Stimulated activated CD4-positive, alpha-beta T cell treated with anti-CD3 and anti-CD28 coated beads, TNF-alpha, amount 100 ng/mL, for 1 hour (primary cell): ENCODE data around the gene CAPZB.
A peak's percentile ranks its signal among the peaks of the same experiment; 100 is the strongest.
"Not testable (repeated sequence)": the region's sequence is repeated elsewhere in the genome, so short reads cannot be mapped to it uniquely, and the experiment has no call there.

Source experiments
- DNase-seq, 3 donors: peaks; one replicate each; pipeline ENCODE4 v3.0.0-alpha.2; 2020; ENCODE audit warnings: low read depth in 3 of 3, low spot score in 1 of 3

Gene CAPZB

DNA sequence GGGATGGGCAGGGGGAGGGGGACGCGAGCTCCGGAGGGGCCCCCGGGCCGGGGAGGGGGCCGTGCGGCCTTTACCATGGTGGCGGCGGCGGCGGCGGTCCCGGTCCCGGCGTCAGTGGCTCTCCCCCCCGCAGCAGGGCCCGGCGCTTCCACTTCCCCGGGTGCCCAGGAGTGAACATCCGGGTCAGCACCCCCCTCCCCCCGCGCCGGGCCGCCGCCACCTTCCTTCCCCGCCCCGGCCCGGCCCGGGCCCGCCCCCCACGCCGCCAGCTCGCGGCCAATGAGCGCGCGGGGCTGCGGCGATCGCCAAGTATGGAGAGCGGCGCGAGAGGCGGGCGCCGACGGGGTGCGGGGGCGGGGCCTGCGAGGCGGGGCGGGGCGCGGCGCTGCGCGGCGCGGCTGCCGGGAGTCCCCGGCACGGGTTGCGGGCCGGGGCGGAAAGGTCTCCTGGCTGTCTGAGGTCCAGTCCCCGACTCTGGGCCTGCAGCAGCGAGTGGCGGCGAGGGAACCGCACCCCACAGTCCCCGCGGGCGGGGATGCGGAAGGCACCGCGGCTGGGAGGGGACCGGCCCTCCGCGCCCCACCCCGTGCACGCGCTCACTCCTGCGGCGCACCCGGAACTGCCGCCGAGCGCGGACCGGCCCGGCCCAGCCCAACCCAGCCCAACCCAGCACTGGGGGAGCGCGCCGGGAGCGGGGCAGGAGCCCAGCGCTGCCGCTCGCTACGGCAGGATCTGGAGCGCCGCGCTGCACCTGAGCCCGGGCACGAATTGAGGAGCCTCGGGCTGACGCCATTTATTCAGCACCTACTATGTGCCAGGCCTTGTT lies at the start of gene CAPZB:
CAPZB (minus strand) TSS at position 178 of the 826 bp plus-strand sequence; CDS start at position 77, 101 bp downstream.
- peak; percentile 86 to 95 (median 91) for DNase-seq

DNA sequence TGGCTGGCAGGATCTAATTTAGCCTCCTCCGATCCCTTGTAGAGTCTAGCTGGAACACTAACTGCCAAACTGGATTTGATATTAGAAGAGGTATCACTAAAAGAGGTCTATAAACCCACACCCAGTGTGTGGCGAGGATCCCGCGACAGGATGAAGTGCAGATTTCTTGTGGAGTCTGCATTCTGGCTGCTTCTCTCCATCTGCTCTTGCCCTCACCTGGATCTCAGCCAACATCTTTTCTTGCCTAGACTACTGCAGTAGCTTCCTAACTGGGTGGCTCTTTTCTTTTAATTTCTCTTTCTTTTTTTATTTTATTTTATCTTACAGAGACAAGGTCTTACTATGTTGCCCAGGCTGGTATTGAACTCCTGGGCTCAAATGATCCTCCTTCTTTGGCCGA lies 48.9 kb upstream of the CAPZB start:
- no peak for DNase-seq

DNA sequence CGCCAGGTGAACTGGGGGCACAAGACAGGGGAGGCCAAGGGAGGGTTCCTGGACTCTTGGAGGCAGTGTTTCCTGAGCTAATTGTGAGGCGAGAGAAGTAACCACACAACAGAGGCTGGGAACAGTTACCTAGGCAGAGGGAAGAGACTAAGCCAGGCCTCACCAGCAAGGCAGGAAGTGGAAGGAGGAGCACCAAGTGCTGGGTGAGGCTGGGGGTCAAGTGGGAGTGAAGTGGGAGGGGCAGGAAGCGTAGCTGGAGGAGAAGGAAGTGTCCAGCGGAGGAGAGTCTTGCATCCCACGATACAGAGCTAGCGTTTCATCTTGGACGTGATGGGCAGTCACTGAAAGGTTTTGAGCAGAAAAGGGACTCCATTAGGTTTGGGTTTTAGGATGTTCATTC lies 48.3 kb upstream of the CAPZB start:
- DNase-seq, result no peak

DNA sequence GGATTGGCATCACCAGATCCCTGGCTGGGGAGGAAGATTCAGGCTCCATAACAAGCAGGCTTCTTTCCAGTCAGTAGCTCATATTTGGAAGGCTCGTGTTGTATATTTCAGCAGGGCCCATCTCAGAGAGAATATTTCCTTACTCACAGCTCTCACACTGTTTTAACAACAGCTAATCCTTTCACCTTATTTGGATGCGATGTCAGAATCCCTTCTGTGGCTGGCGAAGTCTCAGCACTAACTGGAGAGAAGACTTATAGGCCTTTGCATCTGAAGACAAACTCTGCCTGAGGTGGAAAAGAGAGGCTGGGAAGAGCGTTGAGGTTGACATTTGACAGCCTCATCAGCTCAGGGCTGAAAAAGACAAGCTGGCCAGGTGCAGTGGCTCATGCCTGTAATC lies 47.2 kb upstream of the CAPZB start:
- no peak for DNase-seq

DNA sequence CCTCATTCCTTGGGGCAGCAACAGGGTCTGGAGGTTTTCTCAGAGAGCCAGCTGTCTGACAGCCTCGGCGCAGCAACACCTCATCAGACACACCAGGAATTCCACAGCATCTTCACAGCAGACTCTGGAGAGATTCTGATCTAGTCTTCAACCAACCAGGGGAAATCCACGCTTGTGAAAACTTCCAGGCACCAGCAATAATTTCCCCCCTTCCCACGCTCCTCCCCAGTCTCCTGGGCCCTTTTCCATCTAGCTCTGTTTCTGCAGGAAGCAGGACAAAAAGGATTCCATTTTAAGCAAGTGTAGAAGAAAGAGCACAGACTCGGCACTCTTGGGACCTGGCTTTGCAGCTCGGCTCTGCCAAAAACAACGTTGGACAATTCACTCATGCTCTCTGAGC lies 44.3 kb upstream of the CAPZB start:
- no peak for DNase-seq

DNA sequence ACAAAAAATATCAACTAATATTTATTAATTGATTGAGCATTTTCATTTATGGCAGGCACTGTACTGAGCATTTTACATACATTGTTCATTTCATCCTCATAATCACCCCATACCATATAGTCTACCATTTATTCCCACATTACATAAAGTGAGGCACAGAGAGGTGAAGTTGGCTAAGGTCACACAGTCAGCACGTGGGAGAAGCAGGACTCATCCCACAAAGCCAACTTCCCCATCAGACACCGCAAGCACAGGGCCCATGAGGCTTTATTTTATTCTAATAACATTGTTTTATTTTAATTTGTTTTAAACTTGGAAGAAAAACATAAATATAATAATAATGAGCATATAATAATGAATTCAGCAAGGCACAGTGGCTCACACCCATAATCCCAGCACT lies 43.1 kb upstream of the CAPZB start:
- no peak for DNase-seq

DNA sequence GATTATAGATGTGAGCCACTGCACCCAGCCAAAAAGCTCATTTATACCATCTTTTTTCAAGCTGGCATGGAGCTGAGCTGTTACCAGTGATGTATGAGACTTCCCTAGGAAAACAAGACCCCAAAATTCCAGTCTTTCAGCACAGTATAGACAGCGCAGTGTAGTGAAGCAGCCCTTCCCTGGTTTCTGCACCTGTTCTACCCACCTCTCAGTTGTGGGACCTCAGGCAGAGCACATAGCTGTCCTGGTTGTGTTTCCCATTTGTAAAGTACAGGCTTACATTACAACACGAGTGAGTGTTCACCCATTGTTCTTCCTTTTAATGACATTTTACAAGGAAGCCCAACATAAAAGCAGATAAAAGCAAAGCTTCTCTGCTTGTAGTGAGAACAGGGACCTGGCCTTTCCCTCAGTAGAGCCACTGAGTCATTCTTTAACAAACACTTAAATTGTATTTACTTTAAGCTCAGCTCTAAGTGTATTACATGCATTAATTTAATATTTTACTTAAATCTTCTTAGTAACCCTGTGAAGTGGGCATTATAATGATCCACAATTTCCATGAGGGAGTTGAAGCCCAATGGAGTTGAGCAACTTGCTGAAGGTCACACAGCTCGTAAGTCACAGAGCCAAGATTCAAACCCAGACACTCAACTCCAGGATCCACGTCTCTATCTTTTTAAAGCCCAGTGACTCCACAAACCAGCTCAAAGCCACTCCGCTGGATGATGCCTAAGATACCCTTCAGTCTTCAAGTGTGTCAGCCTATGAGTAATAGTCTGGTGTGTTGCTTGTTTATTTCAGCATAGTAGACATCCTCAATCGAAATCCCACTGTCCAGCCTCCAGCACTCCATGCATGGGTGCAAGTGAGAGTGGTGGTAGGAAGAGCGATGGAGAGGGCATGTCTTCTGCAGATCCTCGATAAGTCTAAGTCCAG lies 40.5 kb upstream of the CAPZB start:
- DNase-seq, result no peak

DNA sequence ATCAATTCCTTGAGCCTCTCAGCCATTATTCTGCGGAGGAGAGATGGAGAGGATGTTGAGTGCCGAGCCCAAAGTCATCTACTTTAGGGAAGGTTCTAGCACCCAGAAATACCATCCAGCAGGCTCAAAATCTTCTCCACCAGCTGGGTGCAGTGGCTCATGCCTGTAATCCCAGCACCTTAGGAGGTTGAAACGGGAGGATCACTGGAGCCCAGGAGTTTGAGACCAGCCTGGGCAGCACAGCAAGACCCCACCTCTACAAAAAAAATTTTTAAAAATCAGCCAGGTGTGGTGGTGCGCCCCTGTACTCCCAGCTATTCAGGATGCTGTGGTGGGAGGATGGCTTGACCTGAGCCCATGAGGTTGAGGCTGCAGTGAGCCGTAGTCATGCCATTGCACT lies 39.5 kb upstream of the CAPZB start:
- no peak for DNase-seq

DNA sequence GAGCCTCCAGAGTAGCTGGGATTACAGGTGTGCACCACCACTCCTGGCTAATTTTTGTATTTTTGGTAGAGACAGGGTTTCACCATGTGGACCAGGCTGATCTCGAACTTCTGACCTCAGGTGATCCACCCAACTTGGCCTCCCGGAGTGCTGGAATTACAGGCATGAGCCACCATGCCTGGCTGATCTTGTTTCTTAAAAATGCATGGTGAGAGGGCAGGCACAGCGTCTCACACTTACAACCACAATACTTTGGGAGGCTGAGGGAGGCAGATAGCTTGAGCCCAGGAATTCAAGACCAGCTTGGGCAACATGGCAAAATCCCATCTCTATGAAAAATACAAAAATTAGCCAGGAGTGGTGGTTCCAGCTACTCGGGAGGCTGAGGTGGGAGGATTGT lies 37.2 kb upstream of the CAPZB start:
- not testable (repeated sequence) for DNase-seq

DNA sequence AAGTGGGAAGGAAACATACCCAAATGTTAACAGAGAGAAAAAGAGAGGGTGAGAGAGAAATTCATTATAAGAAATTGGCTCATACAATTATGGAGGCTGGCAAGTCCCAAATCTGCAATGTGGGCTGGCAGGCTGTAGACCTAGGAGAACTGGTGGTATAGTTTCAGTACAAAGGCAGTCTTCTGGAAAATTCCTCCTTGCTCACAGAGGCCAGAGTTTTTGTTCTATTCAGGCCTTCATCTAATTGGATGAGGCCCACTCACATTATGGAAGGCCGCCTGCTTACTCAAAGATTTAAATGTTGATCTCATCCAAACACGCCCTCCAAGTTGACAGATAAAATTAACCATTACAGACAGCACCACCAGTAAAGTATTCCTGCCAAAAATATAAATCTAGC lies 36.1 kb upstream of the CAPZB start:
- DNase-seq, result no peak

DNA sequence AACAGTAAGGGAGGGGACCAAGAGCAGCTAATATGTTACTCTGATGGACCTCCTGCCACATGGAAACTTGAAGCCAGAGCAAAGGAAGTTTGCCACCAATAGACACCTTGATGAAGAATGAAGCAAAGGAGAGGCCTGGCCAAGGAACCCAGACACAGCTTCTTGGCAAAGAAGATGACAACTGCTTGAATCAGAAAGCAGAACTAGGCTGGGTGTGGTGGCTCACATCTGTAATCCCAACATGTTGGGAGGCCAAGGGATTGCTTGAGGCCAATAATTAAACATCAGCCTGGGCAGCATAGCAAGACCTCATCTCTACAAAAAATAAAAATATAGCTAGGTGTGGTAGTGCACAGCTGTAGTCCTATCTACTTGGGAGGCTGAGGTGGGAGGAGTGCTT lies 31.7 kb upstream of the CAPZB start:
- no peak for DNase-seq

DNA sequence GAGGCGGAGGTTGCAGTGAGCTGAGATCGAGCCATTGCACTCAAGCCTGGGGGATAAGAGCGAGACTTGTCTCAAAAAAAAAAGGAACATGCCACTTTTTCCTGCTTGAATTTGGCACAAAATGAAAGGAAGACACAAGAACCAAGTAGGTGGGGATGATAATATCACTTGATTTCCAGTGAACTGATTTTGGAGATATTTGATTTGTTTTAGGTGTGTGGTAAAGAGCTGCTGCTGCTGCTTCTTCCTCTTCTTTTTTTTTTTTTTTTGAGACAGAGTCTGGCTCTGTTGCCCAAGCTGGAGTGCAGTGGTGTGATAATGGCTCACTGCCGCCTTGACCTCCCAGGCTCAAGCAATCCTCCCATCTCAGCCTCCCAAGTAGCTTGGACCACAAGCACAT lies 29.9 kb upstream of the CAPZB start:
- no peak for DNase-seq

DNA sequence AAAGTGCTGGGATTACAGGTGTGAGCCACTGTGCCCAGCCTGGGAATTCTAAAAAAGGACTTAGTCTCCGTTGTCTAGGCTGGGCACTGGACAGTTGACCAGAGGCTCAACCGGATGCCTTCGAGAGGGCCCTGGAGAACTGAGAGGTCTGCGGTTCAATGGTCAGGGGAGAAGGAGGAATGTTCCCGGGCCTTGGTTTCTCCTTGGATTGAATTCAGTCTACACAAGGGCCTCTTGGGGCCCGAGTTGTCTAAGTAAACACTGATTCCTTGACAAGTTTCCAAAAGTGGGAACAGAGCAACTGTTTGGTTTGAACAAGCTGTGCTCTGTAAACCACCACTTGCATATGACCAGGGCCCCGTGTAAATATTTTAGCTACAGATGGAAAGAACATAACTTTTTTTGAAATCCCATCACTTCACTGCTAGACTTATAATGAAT lies 29.1 kb upstream of the CAPZB start:
- DNase-seq, result no peak

DNA sequence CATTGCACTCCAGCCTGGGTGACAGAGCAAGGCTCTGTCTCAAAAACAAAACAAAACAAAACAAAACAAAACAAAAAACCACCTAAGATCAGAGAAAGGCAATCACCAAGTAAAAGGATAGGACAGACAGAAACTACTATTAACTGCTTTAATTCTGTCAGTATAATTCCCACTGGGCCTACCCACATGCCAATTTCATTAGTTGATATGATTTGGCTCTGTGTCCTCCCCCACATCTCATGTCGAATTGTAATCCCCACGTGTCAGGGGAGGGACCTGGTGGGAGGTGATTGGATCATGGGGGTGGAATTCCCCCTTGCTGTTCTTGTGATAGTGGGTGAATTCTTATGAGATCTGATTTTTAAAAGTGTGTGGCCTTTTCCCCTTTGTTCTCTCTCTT lies 27.2 kb upstream of the CAPZB start:
- DNase-seq, result no peak

DNA sequence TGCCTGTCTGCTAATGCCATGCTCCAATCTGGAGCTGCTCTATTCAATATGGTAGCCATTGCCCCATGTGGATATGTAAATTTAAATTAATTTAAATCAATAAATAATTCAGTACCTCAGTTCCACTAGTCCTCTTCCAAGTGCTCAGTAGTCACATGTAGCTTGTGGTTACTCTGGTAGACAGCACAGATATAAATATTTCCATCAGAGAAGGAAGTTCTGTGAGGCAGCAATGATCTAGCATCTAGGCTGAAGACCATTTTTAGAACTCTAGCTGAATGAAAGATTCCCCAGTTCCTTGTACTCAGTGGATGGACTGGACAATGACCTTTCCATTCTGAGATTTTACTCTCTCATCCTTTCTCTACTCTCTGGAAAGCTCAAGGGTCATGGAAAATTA lies 25.8 kb upstream of the CAPZB start:
- no peak for DNase-seq

DNA sequence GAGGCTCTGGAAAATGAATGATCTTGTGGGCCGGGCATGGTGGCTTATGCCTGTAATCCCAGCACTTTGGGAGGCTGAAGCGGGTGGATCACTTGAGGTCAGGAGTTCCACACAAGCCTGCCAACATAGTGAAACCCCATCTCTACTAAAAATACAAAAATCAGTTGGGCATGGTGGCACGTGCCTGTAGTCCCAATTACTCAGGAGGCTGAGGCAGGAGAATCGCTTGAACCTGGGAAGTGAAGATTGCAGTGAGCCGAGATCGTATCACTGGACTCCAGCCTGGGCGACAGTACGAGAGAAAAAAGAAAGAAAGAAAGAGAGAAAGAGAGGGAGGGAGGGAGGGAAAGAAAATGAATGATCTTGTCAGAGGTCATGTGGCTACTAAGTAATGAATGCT lies 24.3 kb upstream of the CAPZB start:
- not testable (repeated sequence) for DNase-seq

DNA sequence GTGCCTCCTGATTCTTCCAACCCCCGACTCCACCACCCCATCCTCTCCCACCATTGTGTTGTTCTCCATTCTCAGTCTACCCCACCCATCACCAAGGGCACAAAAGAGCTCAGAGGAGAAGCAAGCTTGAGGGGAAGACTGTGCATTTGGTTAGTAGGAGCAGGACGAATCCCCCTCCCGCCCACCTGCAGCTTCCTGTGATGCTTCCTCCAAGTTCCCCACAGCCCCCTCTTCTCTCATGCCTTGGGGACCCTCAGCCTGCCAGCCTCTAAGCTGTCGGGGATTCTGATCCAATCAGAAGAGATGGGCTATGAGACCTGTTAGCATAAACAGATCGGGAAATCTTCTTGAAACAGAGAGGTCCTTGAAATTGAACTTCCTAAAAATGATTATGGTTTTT lies 22.2 kb upstream of the CAPZB start:
- no peak for DNase-seq

DNA sequence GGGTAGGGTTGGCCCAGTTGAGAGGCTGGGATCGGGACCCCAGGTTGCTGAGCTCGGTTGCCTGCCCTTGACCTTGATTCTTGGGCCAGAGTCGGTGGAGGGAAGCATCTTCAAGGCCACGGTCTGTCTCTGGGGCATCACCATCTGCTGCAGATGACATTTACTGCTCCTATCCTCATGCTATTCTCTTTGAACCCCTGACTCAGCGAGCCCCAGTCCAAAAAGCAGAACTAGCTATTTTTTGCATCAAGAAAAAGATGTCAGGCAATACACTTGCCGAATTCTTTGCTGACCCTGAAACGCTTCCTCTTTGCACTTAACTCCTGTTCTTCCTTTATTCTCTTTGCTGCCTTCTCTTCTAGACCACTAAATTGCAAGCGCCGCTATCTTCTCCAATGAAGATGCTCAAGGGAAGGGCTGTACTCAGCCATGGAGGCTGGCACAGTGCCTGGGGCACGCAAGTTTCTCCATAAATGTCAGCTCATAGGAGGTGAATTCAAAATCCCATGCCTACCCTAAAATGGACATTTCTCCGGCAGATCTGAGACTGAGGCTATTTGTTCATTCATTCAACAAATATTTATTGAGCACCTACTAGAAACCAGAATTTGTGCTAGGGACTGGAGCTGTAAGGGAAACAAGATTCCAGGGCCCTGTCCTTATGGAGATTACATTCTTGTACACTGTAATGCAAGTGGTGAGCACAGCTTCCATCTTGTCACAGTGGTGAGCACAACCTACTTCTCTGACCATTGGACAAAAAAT lies 20.5 kb upstream of the CAPZB start:
- no peak for DNase-seq

DNA sequence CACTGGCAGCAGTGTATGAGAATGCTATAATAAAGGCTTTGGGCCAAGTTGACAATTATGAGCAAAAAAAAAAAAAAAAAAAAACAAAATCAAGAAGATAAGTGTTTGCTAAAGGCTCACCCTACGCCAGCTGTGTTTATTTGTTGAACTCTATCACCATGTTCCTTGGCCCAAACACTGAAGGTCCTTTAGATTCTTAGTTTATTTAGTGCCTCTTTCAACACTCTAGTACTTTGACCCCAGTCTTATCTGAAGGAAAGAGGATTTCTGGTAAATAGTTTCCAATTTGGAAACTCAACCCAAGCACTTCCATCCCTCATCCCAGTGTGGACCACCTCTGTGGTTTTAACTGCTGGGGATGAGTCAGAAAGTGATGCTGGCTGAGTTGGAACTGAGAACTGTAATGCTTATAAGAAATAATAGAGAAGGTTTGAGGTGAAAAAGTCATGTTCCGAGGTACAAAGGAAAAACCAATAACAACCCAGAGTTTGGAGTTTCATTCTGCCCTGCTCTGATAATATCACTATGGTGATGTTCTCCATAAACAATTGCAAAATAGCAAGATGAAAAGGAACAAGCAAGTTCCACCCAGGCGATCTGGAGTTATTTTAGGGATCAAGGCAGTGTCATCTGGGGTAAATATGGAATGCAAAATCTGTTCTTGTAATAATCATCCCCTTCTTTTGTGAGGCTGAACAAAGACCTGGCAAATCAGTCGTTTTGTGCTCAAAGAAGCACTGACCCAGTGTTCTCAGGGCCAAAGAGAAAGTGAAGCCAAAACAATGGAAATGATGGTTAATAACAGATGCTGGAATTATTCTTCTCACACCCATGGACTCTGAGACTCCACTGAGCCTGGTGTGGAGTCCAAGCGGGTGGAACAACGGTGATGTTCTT lies 19.7 kb upstream of the CAPZB start:
- no peak for DNase-seq

DNA sequence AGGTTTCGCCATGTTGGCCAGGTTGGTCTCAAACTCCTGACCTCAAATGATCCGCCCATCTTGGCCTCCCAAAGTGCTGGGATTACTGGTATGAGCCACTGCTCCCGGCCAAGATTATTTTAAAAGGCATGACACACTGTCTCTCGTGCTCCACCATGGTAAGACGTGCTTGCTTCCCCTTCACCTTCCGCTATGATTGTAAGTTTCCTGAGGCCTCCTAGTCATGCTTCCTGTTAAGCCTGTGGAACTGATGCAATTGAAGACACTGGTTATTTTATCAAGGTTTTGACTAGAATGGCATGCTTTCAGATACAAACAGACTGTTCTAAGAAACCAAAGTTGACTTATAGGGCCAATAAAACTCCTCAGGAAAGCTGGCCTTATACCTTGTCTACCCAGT lies 16.9 kb upstream of the CAPZB start:
- DNase-seq, result not testable (repeated sequence)
